ENCODE results near the gene TCF25.

GRCh38 chr16:89945654-89946053 is 72.3 kb downstream of the TCF25 start:
- TF ChIP-seq CTCF (IDR thresholded peaks at IDR 0.05) (no peak), POLR2A (IDR thresholded peaks at IDR 0.05) (no peak)

Data from uterus (tissue), 2 donors.